Lower leg skin (tissue), 3 donors: ENCODE results near the gene BAIAP2.

Experiments used
- POLR2A ChIP-seq, 2 donors: fragments of 450-650 bp; IDR thresholded peaks; one replicate each; pipeline ENCODE4 v1.6.1; 2016 to 2017; ENCODE audit warnings: antibody characterized with exemption in 2 of 2, mild to moderate bottlenecking in 1 of 2, moderate library complexity in 1 of 2
- TF ChIP-seq, protein P1 (sequence below), 3 donors: fragments of 450-650 bp; IDR thresholded peaks; one replicate each; pipeline ENCODE4 v1.5.1; 2016; ENCODE audit warnings: antibody characterized with exemption in 3 of 3, mild to moderate bottlenecking in 3 of 3, moderate library complexity in 2 of 3

DNA sequence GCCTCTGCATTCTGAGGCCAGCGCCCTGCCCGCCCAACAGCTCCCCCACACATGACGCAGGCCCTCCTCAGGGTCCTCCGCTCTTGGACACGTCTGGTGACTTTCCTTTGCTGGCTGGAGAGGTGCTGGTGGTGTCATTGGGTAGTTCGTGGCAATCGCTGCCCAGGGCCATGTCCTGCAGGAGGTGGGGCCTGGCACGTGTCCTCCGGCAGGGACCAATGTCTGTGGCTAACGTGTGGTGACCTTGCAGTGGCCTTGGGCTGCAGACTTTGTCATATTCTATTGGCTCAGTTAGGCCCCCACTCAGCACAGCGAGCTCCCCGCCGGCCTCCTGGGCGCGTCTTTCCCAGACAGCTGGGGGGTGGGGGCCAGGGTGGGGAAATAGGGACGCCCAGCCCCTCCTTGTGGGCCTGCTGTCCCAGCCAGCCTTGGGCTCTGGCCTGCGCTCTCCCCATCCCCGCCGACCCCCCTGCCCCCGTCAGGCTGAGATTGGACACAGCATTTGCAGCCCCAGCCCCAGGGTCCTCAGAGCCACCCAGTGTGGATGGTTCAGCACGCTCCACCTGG, 78.3 kb downstream of the BAIAP2 start:
- TF ChIP-seq, protein P1, sequence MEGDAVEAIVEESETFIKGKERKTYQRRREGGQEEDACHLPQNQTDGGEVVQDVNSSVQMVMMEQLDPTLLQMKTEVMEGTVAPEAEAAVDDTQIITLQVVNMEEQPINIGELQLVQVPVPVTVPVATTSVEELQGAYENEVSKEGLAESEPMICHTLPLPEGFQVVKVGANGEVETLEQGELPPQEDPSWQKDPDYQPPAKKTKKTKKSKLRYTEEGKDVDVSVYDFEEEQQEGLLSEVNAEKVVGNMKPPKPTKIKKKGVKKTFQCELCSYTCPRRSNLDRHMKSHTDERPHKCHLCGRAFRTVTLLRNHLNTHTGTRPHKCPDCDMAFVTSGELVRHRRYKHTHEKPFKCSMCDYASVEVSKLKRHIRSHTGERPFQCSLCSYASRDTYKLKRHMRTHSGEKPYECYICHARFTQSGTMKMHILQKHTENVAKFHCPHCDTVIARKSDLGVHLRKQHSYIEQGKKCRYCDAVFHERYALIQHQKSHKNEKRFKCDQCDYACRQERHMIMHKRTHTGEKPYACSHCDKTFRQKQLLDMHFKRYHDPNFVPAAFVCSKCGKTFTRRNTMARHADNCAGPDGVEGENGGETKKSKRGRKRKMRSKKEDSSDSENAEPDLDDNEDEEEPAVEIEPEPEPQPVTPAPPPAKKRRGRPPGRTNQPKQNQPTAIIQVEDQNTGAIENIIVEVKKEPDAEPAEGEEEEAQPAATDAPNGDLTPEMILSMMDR (IDR thresholded peaks at IDR 0.05): no peak
- no peak for TF ChIP-seq POLR2A (IDR thresholded peaks at IDR 0.05)
